Measurements from ENCODE around the gene HEXA. TPM values are rescaled to one million over a fixed set of nuclear protein-coding genes. Genes with fewer than 3 reads are reported as not detected.
"Not testable (repeated sequence)": the region's sequence is repeated elsewhere in the genome, so short reads cannot be mapped to it uniquely, and the experiment has no call there.

HEXA gene
- total and polyA plus RNA-seq, 4 donors = 38.1 to 69.0 (median 52.7) TPM

DNA sequence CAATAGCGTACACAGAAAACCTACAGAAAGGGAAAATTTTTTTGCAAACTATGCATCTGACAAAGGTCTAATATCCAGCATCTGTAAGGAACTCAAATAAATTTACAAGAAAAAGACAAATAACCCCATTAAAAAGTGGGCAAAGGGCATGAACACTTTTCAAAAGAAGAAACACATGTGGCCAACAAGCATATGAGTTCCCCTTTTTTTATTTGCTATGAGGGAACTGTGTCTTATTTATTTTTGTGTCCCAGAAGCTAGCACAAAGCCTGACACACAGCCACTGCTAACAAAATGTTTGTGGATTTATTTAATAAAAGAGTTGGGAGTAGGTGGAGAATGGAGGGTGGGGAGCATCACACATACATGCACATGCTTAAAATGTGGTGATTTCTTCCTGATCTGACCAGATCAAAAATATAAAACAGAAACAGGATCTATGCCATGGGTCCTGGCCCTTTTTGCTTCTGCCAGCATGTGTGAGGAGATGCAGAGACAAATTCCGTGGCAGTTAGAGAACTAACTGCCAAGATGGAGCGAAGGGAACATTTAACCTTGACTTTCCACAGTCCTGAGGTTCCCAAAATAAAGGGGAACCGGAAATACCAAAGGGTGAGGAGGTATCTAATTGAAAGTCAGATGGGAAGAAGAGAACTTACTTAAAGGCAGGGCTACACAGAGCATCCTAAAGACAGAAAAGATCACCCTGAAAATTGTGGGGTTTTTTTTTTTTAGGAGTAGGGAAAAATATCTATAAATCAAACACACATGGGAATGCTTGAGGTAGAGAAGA lies 22.2 kb upstream of the HEXA start, which contains the start of gene TMEM202:
Gene TMEM202, plus strand, starts transcription at position 510 of the 793 bp plus-strand sequence. Its CDS starts 22 bp downstream, at position 532.
- TF ChIP-seq FOXA2 (IDR thresholded peaks at IDR 0.05) = no peak
- TF ChIP-seq, protein P1, sequence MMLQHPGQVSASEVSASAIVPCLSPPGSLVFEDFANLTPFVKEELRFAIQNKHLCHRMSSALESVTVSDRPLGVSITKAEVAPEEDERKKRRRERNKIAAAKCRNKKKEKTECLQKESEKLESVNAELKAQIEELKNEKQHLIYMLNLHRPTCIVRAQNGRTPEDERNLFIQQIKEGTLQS (IDR thresholded peaks at IDR 0.05) = no peak
- no peak for TF ChIP-seq GABPA (IDR thresholded peaks at IDR 0.05 in 1 of 2, conservative IDR thresholded peaks at IDR 0.05 in 1 of 2)
- no peak for TF ChIP-seq RXRA (IDR thresholded peaks at IDR 0.05)
- no peak for TF ChIP-seq YY1 (IDR thresholded peaks at IDR 0.05)
- TF ChIP-seq JUND (IDR thresholded peaks at IDR 0.05) = no peak
- no peak for TF ChIP-seq RAD21 (IDR thresholded peaks at IDR 0.05)
- no peak for TF ChIP-seq MAX (IDR thresholded peaks at IDR 0.05)
- no peak for TF ChIP-seq TAF1 (conservative IDR thresholded peaks at IDR 0.05)
- TF ChIP-seq ZBTB33 (IDR thresholded peaks at IDR 0.05) = no peak
- TF ChIP-seq FOXA1 (IDR thresholded peaks at IDR 0.05) = no peak
- no peak for TF ChIP-seq REST (IDR thresholded peaks at IDR 0.05)
- TF ChIP-seq, protein P2, sequence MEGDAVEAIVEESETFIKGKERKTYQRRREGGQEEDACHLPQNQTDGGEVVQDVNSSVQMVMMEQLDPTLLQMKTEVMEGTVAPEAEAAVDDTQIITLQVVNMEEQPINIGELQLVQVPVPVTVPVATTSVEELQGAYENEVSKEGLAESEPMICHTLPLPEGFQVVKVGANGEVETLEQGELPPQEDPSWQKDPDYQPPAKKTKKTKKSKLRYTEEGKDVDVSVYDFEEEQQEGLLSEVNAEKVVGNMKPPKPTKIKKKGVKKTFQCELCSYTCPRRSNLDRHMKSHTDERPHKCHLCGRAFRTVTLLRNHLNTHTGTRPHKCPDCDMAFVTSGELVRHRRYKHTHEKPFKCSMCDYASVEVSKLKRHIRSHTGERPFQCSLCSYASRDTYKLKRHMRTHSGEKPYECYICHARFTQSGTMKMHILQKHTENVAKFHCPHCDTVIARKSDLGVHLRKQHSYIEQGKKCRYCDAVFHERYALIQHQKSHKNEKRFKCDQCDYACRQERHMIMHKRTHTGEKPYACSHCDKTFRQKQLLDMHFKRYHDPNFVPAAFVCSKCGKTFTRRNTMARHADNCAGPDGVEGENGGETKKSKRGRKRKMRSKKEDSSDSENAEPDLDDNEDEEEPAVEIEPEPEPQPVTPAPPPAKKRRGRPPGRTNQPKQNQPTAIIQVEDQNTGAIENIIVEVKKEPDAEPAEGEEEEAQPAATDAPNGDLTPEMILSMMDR (IDR thresholded peaks at IDR 0.05; ENCODE audit: low read depth, low read length, missing input control) = no peak
- TF ChIP-seq HNF4G (IDR thresholded peaks at IDR 0.05) = no peak
- TF ChIP-seq EGR1 (IDR thresholded peaks at IDR 0.05; ENCODE audit: low read depth in 2 of 2) = no peak
- TF ChIP-seq SP1 (IDR thresholded peaks at IDR 0.05) = no peak
- no peaks in the 10 kb centered on the region for H3K36me3 ChIP-seq (ENCODE audit: control insufficient read depth in 4 of 4, insufficient read depth in 3 of 4, low read depth in 1 of 4, low read length in 3 of 4)
- H3K4me3 ChIP-seq (ENCODE audit: low read depth in 1 of 3, low read length in 3 of 3) = no peak within 1 kb of the TSS
- H3K4me1 ChIP-seq (ENCODE audit: control insufficient read depth in 4 of 4, insufficient read depth in 4 of 4, low read length in 3 of 4) = no peaks in the 10 kb centered on the region
- no peak for DNase-seq (ENCODE audit: low spot score)
- no peak within 1 kb of the TSS for H3K9ac ChIP-seq (ENCODE audit: low read depth in 1 of 2, low read length in 2 of 2)
- 69% methylated on average over 4 of the region's 4 CpGs for WGBS
- no peaks in the 10 kb centered on the region for H3K27me3 ChIP-seq (ENCODE audit: control insufficient read depth in 4 of 4, insufficient read depth in 4 of 4, low read length in 3 of 4)
- no peak within 1 kb of the TSS for H3K27ac ChIP-seq (ENCODE audit: low read depth in 1 of 2, low read length in 2 of 2)
- H3K9me3 ChIP-seq (ENCODE audit: control insufficient read depth in 4 of 4, low read length in 3 of 4) = no peaks in the 10 kb centered on the region

- H3K36me3 ChIP-seq (ENCODE audit: control insufficient read depth in 4 of 4, insufficient read depth in 3 of 4, low read depth in 1 of 4, low read length in 3 of 4); H3K9me3 ChIP-seq (ENCODE audit: control insufficient read depth in 4 of 4, low read length in 3 of 4); H3K4me1 ChIP-seq (ENCODE audit: control insufficient read depth in 4 of 4, insufficient read depth in 4 of 4, low read length in 3 of 4); DNase-seq (ENCODE audit: low spot score); H3K27ac ChIP-seq (ENCODE audit: low read depth in 1 of 2, low read length in 2 of 2); H3K9ac ChIP-seq (ENCODE audit: low read depth in 1 of 2, low read length in 2 of 2); H3K27me3 ChIP-seq (ENCODE audit: control insufficient read depth in 4 of 4, insufficient read depth in 4 of 4, low read length in 3 of 4); H3K4me3 ChIP-seq (ENCODE audit: low read depth in 1 of 3, low read length in 3 of 3): not testable (repeated sequence)
- 95% methylated on average over 24 of the region's 24 CpGs for WGBS
These were observed 20.5 kb upstream of the HEXA start for GRCh38 chr15:72396331-72396730.
